Mammary epithelial cell (primary cell): ENCODE results near the gene TMEM131.

Experiments
- CTCF ChIP-seq, 2 donors: IDR thresholded peaks in 1 of 2; conservative IDR thresholded peaks in 1 of 2; 2 replicates each; pipeline ENCODE4 v1.5.1; 2011 to 2012; ENCODE audit warnings: inconsistent platforms in 2 of 2, low read length in 2 of 2, mild to moderate bottlenecking in 2 of 2, control low read depth in 1 of 2, low read depth in 1 of 2; ENCODE audit not compliant: insufficient read depth in 1 of 2; ENCODE audit errors: extremely low read depth in 1 of 2
- EZH2 ChIP-seq: IDR thresholded peaks from 2 replicates; pipeline ENCODE4 v1.6.1; 2012; ENCODE audit warnings: low read length, inconsistent platforms, borderline replicate concordance

GRCh38 chr2:97801028-97801427 is 194.7 kb downstream of the TMEM131 start:
- no peak for TF ChIP-seq EZH2
- TF ChIP-seq CTCF (conservative IDR thresholded peaks at IDR 0.05 in 1 of 2, IDR thresholded peaks at IDR 0.05 in 1 of 2; ENCODE audit: extremely low read depth in 1 of 2, insufficient read depth in 1 of 2, low read depth in 1 of 2, low read length in 2 of 2) = no peak
